ENCODE data around the gene CREB3L1. TPM values are rescaled to one million over a fixed set of nuclear protein-coding genes. Genes with fewer than 3 reads are reported as not detected.
A peak's percentile ranks its signal among the peaks of the same experiment; 100 is the strongest.

CREB3L1 gene
- total RNA-seq (ENCODE audit: low replicate concordance) = 9.8 and 20.8 TPM in 2 replicates
- long read RNA-seq = 0 reads

DNA sequence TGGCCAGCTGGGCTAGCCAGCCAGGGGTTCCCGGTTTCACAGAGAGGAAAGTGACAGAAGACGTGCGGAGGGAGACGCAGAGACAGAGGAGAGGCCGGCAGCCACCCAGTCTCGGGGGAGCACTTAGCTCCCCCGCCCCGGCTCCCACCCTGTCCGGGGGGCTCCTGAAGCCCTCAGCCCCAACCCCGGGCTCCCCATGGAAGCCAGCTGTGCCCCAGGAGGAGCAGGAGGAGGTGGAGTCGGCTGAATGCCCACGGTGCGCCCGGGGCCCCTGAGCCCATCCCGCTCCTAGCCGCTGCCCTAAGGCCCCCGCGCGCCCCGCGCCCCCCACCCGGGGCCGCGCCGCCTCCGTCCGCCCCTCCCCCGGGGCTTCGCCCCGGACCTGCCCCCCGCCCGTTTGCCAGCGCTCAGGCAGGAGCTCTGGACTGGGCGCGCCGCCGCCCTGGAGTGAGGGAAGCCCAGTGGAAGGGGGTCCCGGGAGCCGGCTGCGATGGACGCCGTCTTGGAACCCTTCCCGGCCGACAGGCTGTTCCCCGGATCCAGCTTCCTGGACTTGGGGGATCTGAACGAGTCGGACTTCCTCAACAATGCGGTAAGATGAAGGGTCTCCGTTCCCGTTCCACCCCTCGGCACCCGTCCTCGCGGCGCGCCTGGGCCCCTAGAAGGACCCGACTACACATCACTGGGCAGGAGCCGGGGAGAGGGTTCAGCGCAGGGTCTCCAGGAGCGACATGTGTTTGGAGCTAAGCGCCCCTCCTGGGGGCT, at the start of gene CREB3L1:
Gene CREB3L1, plus strand, starts transcription at position 41 of the 765 bp plus-strand sequence. Its CDS starts 450 bp downstream, at position 491.
- no peak for DNase-seq (ENCODE audit: extremely low spot score, unreplicated experiment)
- H3K36me3 Mint-ChIP-seq = no peaks in the 10 kb centered on the region
- no peak for TF ChIP-seq CTCF (conservative IDR thresholded peaks at IDR 0.05)
- H3K4me3 Mint-ChIP-seq = peak within 1 kb of the TSS; percentile 90
- H3K27ac Mint-ChIP-seq = peak within 1 kb of the TSS; percentile 82
- H3K27me3 Mint-ChIP-seq = peaks cover 32% of the 10 kb centered on the region
- no peaks in the 10 kb centered on the region for H3K9me3 Mint-ChIP-seq
- H3K4me1 Mint-ChIP-seq (ENCODE audit: unreplicated experiment) = peaks cover 52% of the 10 kb centered on the region

DNA sequence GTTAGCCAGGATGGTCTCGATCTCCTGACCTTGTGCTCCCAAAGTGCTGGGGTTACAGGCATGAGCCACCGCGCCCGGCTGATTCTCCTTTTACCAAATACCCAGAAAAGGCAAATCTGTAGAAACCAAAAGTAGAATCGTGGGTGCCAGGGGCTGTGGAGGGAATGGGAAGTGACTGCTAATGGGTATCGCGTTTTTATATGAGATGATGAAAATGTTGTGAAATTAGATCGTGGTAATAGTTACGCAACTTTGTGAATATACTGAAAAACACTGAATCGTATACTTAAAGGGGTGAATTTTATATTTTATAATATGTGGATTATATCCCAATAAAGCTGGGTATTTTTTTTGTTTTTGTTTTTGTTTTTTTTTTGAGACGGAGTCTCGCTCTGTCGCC, 48.2 kb upstream of the CREB3L1 start:
- TF ChIP-seq CTCF (conservative IDR thresholded peaks at IDR 0.05) = no peak
- Mint-ChIP-seq H3K4me1 (ENCODE audit: unreplicated experiment) (peaks cover 2% of the 10 kb centered on the region), H3K27me3 (peaks cover 9% of the 10 kb centered on the region), H3K36me3 (no peaks in the 10 kb centered on the region), H3K9me3 (no peaks in the 10 kb centered on the region), H3K4me3 (no peak overlapping the region), H3K27ac (no peak overlapping the region)
- DNase-seq (ENCODE audit: extremely low spot score, unreplicated experiment) = no peak

GRCh38 chr11:46234311-46234710, 43.2 kb upstream of the CREB3L1 start:
- H3K4me1 Mint-ChIP-seq (ENCODE audit: unreplicated experiment) = peaks cover 15% of the 10 kb centered on the region
- H3K27me3 Mint-ChIP-seq = peaks cover 46% of the 10 kb centered on the region
- no peaks in the 10 kb centered on the region for H3K36me3 Mint-ChIP-seq
- no peak for TF ChIP-seq CTCF (conservative IDR thresholded peaks at IDR 0.05)
- peak overlapping the region; percentile 34 for H3K4me3 Mint-ChIP-seq
- no peaks in the 10 kb centered on the region for H3K9me3 Mint-ChIP-seq
- DNase-seq (ENCODE audit: extremely low spot score, unreplicated experiment) = no peak
- no peak overlapping the region for H3K27ac Mint-ChIP-seq

DNA sequence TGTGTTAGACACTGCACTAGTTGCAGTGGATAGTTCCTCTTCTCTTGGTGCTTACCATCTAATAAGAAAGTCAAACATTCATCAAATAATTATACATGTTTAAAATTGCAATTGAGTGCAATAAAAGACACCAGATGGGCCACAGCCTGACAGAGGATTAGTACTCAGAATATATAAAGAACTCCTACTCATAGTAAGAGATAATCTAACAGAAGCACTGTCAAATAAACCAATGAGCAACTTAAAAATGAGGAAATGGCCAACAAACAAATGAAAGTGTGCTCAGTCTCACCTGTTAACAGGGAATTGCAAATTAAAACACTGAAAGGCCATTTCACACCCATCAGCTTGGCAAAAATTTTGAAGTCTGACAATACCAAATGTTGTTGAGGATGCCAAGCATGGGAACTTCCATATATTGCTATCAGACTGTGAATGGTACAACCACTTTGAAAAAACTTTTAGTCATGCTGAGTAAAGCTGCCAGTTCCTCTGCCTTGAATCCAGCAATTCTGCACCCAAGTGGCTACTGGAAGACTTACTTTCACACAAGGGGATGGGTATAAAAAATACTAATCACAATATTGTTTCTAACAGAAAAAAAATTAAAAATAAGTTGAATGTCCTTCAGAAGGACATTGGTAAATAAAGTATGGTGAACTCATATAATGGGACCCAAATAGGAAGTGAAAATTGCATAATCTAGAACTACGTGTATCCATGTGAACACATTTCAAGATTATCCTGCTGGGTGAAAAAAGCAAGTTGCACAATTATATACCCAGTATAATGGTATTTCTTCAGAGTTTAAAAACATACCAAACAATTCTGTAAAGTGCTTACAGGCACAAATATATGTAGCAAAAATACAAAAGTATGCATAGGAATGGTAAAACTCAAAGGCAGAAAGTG, 41.4 kb upstream of the CREB3L1 start:
- Mint-ChIP-seq H3K4me3 (peak overlapping the region; percentile 78), H3K27me3 (peaks cover 48% of the 10 kb centered on the region), H3K36me3 (no peaks in the 10 kb centered on the region), H3K9me3 (no peaks in the 10 kb centered on the region), H3K27ac (peak overlapping the region; percentile 80), H3K4me1 (ENCODE audit: unreplicated experiment) (peaks cover 23% of the 10 kb centered on the region)
- TF ChIP-seq CTCF (conservative IDR thresholded peaks at IDR 0.05) = no peak
- no peak for DNase-seq (ENCODE audit: extremely low spot score, unreplicated experiment)

DNA sequence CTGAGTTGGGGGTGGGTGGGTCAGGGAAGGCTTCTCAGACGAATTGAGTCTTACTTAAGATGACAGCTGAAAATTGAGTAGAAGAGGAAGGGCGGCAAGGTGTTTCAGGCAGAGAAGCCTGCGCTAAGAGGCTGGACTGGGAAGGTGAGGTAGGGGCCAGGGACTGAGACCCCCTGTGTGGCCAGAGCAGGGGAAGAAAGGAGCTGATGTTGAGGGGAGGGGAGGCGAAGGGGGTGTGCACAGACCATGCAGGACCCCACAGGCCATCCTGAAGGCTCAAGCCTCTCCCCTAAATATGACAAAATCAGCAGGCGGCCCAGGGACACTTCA, 40.6 kb upstream of the CREB3L1 start:
- H3K9me3 Mint-ChIP-seq = no peaks in the 10 kb centered on the region
- no peak for DNase-seq (ENCODE audit: extremely low spot score, unreplicated experiment)
- TF ChIP-seq CTCF (conservative IDR thresholded peaks at IDR 0.05) = no peak
- H3K27me3 Mint-ChIP-seq = peaks cover 46% of the 10 kb centered on the region
- peak overlapping the region; percentile 91 for H3K4me3 Mint-ChIP-seq
- H3K4me1 Mint-ChIP-seq (ENCODE audit: unreplicated experiment) = peaks cover 24% of the 10 kb centered on the region
- no peaks in the 10 kb centered on the region for H3K36me3 Mint-ChIP-seq
- peak overlapping the region; percentile 80 for H3K27ac Mint-ChIP-seq

Measured in type B pancreatic cell (in vitro differentiated cells).